Fibroblast of peridontal ligament (primary cell): ENCODE results near the gene PPP2R2C.

Experiments
- DNase-seq: peaks from one replicate; pipeline ENCODE4 v3.0.0-alpha.2; 2010; ENCODE audit errors: extremely low read depth

Gene PPP2R2C

GRCh38 chr4:6494431-6495295 lies 22.2 kb upstream of the PPP2R2C start:
- DNase-seq, result no peak

- peak; percentile 2 for DNase-seq
Observed at GRCh38 chr4:6493658-6494304, 21.4 kb upstream of the PPP2R2C start.

GRCh38 chr4:6492861-6493657 lies 20.6 kb upstream of the PPP2R2C start:
- no peak for DNase-seq

GRCh38 chr4:6492027-6492590 lies 19.7 kb upstream of the PPP2R2C start:
- DNase-seq, result no peak

GRCh38 chr4:6491235-6491634 lies 18.8 kb upstream of the PPP2R2C start:
- DNase-seq, result no peak

GRCh38 chr4:6489927-6490326 lies 17.5 kb upstream of the PPP2R2C start:
- no peak for DNase-seq

GRCh38 chr4:6487466-6487865 lies 15.1 kb upstream of the PPP2R2C start:
- no peak for DNase-seq

GRCh38 chr4:6480534-6481088 lies 8.2 kb upstream of the PPP2R2C start:
- no peak for DNase-seq

GRCh38 chr4:6478546-6479220 lies 6.3 kb upstream of the PPP2R2C start:
- no peak for DNase-seq

GRCh38 chr4:6476893-6477292 lies 4.5 kb upstream of the PPP2R2C start:
- DNase-seq, result no peak

GRCh38 chr4:6475492-6476020 lies 3.1 kb upstream of the PPP2R2C start:
- DNase-seq, result no peak

- DNase-seq, result no peak
Observed at GRCh38 chr4:6474705-6475457, 2.5 kb upstream of the PPP2R2C start.

GRCh38 chr4:6474053-6474568 lies 1.7 kb upstream of the PPP2R2C start:
- no peak for DNase-seq

- no peak for DNase-seq
Observed at GRCh38 chr4:6473264-6474052, 1.0 kb upstream of the PPP2R2C start.

GRCh38 chr4:6472008-6472386 lies 417 bp downstream of the PPP2R2C start:
- DNase-seq, result no peak

GRCh38 chr4:6471307-6472007 lies 957 bp downstream of the PPP2R2C start:
- no peak for DNase-seq

GRCh38 chr4:6470502-6471306 lies 1.7 kb downstream of the PPP2R2C start:
- DNase-seq, result peak; percentile 23
